Measurements from ENCODE around the gene NXPH3.

GRCh38 chr17:49567104-49567521 is 8.6 kb upstream of the NXPH3 start:
- TF ChIP-seq, protein P1, sequence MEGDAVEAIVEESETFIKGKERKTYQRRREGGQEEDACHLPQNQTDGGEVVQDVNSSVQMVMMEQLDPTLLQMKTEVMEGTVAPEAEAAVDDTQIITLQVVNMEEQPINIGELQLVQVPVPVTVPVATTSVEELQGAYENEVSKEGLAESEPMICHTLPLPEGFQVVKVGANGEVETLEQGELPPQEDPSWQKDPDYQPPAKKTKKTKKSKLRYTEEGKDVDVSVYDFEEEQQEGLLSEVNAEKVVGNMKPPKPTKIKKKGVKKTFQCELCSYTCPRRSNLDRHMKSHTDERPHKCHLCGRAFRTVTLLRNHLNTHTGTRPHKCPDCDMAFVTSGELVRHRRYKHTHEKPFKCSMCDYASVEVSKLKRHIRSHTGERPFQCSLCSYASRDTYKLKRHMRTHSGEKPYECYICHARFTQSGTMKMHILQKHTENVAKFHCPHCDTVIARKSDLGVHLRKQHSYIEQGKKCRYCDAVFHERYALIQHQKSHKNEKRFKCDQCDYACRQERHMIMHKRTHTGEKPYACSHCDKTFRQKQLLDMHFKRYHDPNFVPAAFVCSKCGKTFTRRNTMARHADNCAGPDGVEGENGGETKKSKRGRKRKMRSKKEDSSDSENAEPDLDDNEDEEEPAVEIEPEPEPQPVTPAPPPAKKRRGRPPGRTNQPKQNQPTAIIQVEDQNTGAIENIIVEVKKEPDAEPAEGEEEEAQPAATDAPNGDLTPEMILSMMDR (tag by site-specific recombination; IDR thresholded peaks at IDR 0.05) = no peak
- TF ChIP-seq ZNF114 (tag by site-specific recombination; IDR thresholded peaks at IDR 0.05) = no peak
